ENCODE measurements around the gene BRPF1.

BRPF1 gene

GRCh38 chr3:9742560-9742959 lies 11.0 kb downstream of the BRPF1 start:
- DNase-seq: no peak
- Histone ChIP-seq H3K9ac (ENCODE audit: low read length) (no peak overlapping the region), H3K4me1 (ENCODE audit: low read length) (no peaks in the 10 kb centered on the region), H3K9me2 (replicated peaks; ENCODE audit: insufficient read depth, low read length) (no peaks in the 10 kb centered on the region), H4K20me1 (ENCODE audit: insufficient read depth, low read length) (no peaks in the 10 kb centered on the region), H3K4me2 (ENCODE audit: low read depth, low read length) (no peak overlapping the region), H3K36me3 (replicated peaks; ENCODE audit: insufficient read depth, low read length) (peaks cover 19% of the 10 kb centered on the region), H3K27me3 (replicated peaks; ENCODE audit: insufficient read depth, low read length) (no peaks in the 10 kb centered on the region), H3K79me2 (ENCODE audit: low read length) (peaks cover 16% of the 10 kb centered on the region; the same call in 1 of the 2 replicates), H2AFZ (ENCODE audit: low read length) (no peak overlapping the region), H3F3A (ENCODE audit: insufficient read depth, low read length) (no peaks in the 10 kb centered on the region), H3K9me3 (replicated peaks; ENCODE audit: insufficient read depth, low read length) (no peaks in the 10 kb centered on the region), H3K4me3 (ENCODE audit: low read length) (no peak overlapping the region), H3K27ac (ENCODE audit: low read length) (no peak overlapping the region)
- TF ChIP-seq CTCF (IDR thresholded peaks at IDR 0.05; ENCODE audit: low read length) (no peak), EZH2phosphoT487 (IDR thresholded peaks at IDR 0.05; ENCODE audit: low read length) (no peak), EZH2 (optimal IDR thresholded peaks at IDR 0.05; ENCODE audit: low read depth, low read length) (no peak)

- H3K9ac ChIP-seq (ENCODE audit: low read length): no peak overlapping the region
- H3K9me3 ChIP-seq (replicated peaks; ENCODE audit: insufficient read depth, low read length): no peaks in the 10 kb centered on the region
- H4K20me1 ChIP-seq (ENCODE audit: insufficient read depth, low read length): no peaks in the 10 kb centered on the region
- H3K4me1 ChIP-seq (ENCODE audit: low read length): no peaks in the 10 kb centered on the region
- no peak overlapping the region for H2AFZ ChIP-seq (ENCODE audit: low read length)
- no peaks in the 10 kb centered on the region for H3K9me2 ChIP-seq (replicated peaks; ENCODE audit: insufficient read depth, low read length)
- no peak for TF ChIP-seq EZH2 (optimal IDR thresholded peaks at IDR 0.05; ENCODE audit: low read depth, low read length)
- TF ChIP-seq EZH2phosphoT487 (IDR thresholded peaks at IDR 0.05; ENCODE audit: low read length): no peak
- TF ChIP-seq CTCF (IDR thresholded peaks at IDR 0.05; ENCODE audit: low read length): no peak
- 0 out of 2 replicates have a peak, but pooled peaks cover 7% of the 10 kb centered on the region for H3K79me2 ChIP-seq (ENCODE audit: low read length)
- H3F3A ChIP-seq (ENCODE audit: insufficient read depth, low read length): peaks cover 9% of the 10 kb centered on the region; the same call in 1 of the 2 replicates
- no peak overlapping the region for H3K27ac ChIP-seq (ENCODE audit: low read length)
- H3K36me3 ChIP-seq (replicated peaks; ENCODE audit: insufficient read depth, low read length): peaks cover 11% of the 10 kb centered on the region
- no peaks in the 10 kb centered on the region for H3K27me3 ChIP-seq (replicated peaks; ENCODE audit: insufficient read depth, low read length)
- no peak overlapping the region for H3K4me3 ChIP-seq (ENCODE audit: low read length)
- DNase-seq: no peak
- no peak overlapping the region for H3K4me2 ChIP-seq (ENCODE audit: low read depth, low read length)
Measured at GRCh38 chr3:9743548-9743947, 12.0 kb downstream of the BRPF1 start.

GRCh38 chr3:9744162-9744561 lies 12.6 kb downstream of the BRPF1 start:
- no peak overlapping the region for H3K9ac ChIP-seq (ENCODE audit: low read length)
- H3K27me3 ChIP-seq (replicated peaks; ENCODE audit: insufficient read depth, low read length): no peaks in the 10 kb centered on the region
- H3K79me2 ChIP-seq (ENCODE audit: low read length): 0 out of 2 replicates have a peak, but pooled peaks cover 3% of the 10 kb centered on the region
- H4K20me1 ChIP-seq (ENCODE audit: insufficient read depth, low read length): no peaks in the 10 kb centered on the region
- no peak overlapping the region for H3K4me2 ChIP-seq (ENCODE audit: low read depth, low read length)
- peaks cover 6% of the 10 kb centered on the region for H3K36me3 ChIP-seq (replicated peaks; ENCODE audit: insufficient read depth, low read length)
- H2AFZ ChIP-seq (ENCODE audit: low read length): no peak overlapping the region
- no peaks in the 10 kb centered on the region for H3K9me2 ChIP-seq (replicated peaks; ENCODE audit: insufficient read depth, low read length)
- no peak overlapping the region for H3K4me3 ChIP-seq (ENCODE audit: low read length)
- peaks cover 14% of the 10 kb centered on the region for H3F3A ChIP-seq (ENCODE audit: insufficient read depth, low read length)
- TF ChIP-seq CTCF (IDR thresholded peaks at IDR 0.05; ENCODE audit: low read length): no peak
- TF ChIP-seq EZH2phosphoT487 (IDR thresholded peaks at IDR 0.05; ENCODE audit: low read length): no peak
- no peak for TF ChIP-seq EZH2 (optimal IDR thresholded peaks at IDR 0.05; ENCODE audit: low read depth, low read length)
- no peaks in the 10 kb centered on the region for H3K4me1 ChIP-seq (ENCODE audit: low read length)
- DNase-seq: no peak
- no peak overlapping the region for H3K27ac ChIP-seq (ENCODE audit: low read length)
- no peaks in the 10 kb centered on the region for H3K9me3 ChIP-seq (replicated peaks; ENCODE audit: insufficient read depth, low read length)
